ENCODE results near the gene COL27A1. TPM values are rescaled to one million over a fixed set of nuclear protein-coding genes. Genes with fewer than 3 reads are reported as not detected.

The COL27A1 gene
- total RNA-seq, 2 experiments from 2014 or later, result not detected

- intact Hi-C loops (cut with micrococcal nuclease; ENCODE audit: unreplicated experiment), result no loop called here
- no peak overlapping the region for H2AFZ ChIP-seq (ENCODE audit: low read length)
- no peak for DNase-seq (ENCODE audit: low spot score)
- no peaks in the 10 kb centered on the region for H4K20me1 ChIP-seq (ENCODE audit: insufficient read depth, low read length)
- no peaks in the 10 kb centered on the region for H3K9me3 ChIP-seq (ENCODE audit: low read length)
- H3K4me2 ChIP-seq (ENCODE audit: low read length), result no peak overlapping the region
- no peak overlapping the region for H3K27ac ChIP-seq (ENCODE audit: low read depth, low read length, poor library complexity, severe bottlenecking)
- no peaks in the 10 kb centered on the region for H3K4me1 ChIP-seq (ENCODE audit: insufficient read depth, low read length, poor library complexity, severe bottlenecking)
- POLR2A ChIA-PET, result no interaction called here
- no peak overlapping the region for H3K4me3 ChIP-seq (ENCODE audit: low read depth, low read length, poor library complexity, severe bottlenecking)
- no peaks in the 10 kb centered on the region for H3K79me2 ChIP-seq (ENCODE audit: insufficient read depth, low read depth, low read length)
- BruUV-seq (replicated peaks), result no TSS peak
- no peaks in the 10 kb centered on the region for H3K9me2 ChIP-seq (ENCODE audit: insufficient read depth, low read length)
- no peak for TF ChIP-seq EZH2phosphoT487 (IDR thresholded peaks at IDR 0.05; ENCODE audit: borderline replicate concordance, low read depth, low read length)
- TF ChIP-seq, protein P1, sequence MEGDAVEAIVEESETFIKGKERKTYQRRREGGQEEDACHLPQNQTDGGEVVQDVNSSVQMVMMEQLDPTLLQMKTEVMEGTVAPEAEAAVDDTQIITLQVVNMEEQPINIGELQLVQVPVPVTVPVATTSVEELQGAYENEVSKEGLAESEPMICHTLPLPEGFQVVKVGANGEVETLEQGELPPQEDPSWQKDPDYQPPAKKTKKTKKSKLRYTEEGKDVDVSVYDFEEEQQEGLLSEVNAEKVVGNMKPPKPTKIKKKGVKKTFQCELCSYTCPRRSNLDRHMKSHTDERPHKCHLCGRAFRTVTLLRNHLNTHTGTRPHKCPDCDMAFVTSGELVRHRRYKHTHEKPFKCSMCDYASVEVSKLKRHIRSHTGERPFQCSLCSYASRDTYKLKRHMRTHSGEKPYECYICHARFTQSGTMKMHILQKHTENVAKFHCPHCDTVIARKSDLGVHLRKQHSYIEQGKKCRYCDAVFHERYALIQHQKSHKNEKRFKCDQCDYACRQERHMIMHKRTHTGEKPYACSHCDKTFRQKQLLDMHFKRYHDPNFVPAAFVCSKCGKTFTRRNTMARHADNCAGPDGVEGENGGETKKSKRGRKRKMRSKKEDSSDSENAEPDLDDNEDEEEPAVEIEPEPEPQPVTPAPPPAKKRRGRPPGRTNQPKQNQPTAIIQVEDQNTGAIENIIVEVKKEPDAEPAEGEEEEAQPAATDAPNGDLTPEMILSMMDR (conservative IDR thresholded peaks at IDR 0.05; ENCODE audit: low read length), result no peak
- CTCF ChIA-PET (ENCODE audit: unreplicated experiment), result no interaction called here
- H3K36me3 ChIP-seq (ENCODE audit: insufficient read depth, low read length), result no peaks in the 10 kb centered on the region
Measured at GRCh38 chr9:114235033-114235661, 79.8 kb downstream of the COL27A1 start.

GRCh38 chr9:114236391-114237138, 81.2 kb downstream of the COL27A1 start:
- ChIA-PET CTCF (ENCODE audit: unreplicated experiment) (no interaction called here), POLR2A (no interaction called here)
- no peaks in the 10 kb centered on the region for H3K9me3 ChIP-seq (ENCODE audit: low read length)
- no peaks in the 10 kb centered on the region for H4K20me1 ChIP-seq (ENCODE audit: insufficient read depth, low read length)
- BruUV-seq (replicated peaks), result no TSS peak
- H3K4me1 ChIP-seq (ENCODE audit: insufficient read depth, low read length, poor library complexity, severe bottlenecking), result no peaks in the 10 kb centered on the region
- no peak overlapping the region for H3K4me3 ChIP-seq (ENCODE audit: low read depth, low read length, poor library complexity, severe bottlenecking)
- TF ChIP-seq EZH2phosphoT487 (IDR thresholded peaks at IDR 0.05; ENCODE audit: borderline replicate concordance, low read depth, low read length), result no peak
- TF ChIP-seq, protein P1 (conservative IDR thresholded peaks at IDR 0.05; ENCODE audit: low read length), result no peak
- no peaks in the 10 kb centered on the region for H3K79me2 ChIP-seq (ENCODE audit: insufficient read depth, low read depth, low read length)
- H2AFZ ChIP-seq (ENCODE audit: low read length), result no peak overlapping the region
- H3K36me3 ChIP-seq (ENCODE audit: insufficient read depth, low read length), result no peaks in the 10 kb centered on the region
- no peaks in the 10 kb centered on the region for H3K9me2 ChIP-seq (ENCODE audit: insufficient read depth, low read length)
- no peak for DNase-seq (ENCODE audit: low spot score)
- H3K27ac ChIP-seq (ENCODE audit: low read depth, low read length, poor library complexity, severe bottlenecking), result no peak overlapping the region
- H3K4me2 ChIP-seq (ENCODE audit: low read length), result no peak overlapping the region
- intact Hi-C loops (cut with micrococcal nuclease; ENCODE audit: unreplicated experiment), result no loop called here

- CTCF ChIA-PET (ENCODE audit: unreplicated experiment), result no interaction called here
- H3K27ac ChIP-seq (ENCODE audit: low read depth, low read length, poor library complexity, severe bottlenecking), result no peak overlapping the region
- intact Hi-C loops (cut with micrococcal nuclease; ENCODE audit: unreplicated experiment), result no loop called here
- no peaks in the 10 kb centered on the region for H3K9me3 ChIP-seq (ENCODE audit: low read length)
- H3K36me3 ChIP-seq (ENCODE audit: insufficient read depth, low read length), result no peaks in the 10 kb centered on the region
- H3K4me2 ChIP-seq (ENCODE audit: low read length), result no peak overlapping the region
- TF ChIP-seq, protein P1 (conservative IDR thresholded peaks at IDR 0.05; ENCODE audit: low read length), result no peak
- TF ChIP-seq EZH2phosphoT487 (IDR thresholded peaks at IDR 0.05; ENCODE audit: borderline replicate concordance, low read depth, low read length), result no peak
- H4K20me1 ChIP-seq (ENCODE audit: insufficient read depth, low read length), result no peaks in the 10 kb centered on the region
- H3K4me3 ChIP-seq (ENCODE audit: low read depth, low read length, poor library complexity, severe bottlenecking), result no peak overlapping the region
- no peak overlapping the region for H2AFZ ChIP-seq (ENCODE audit: low read length)
- no peaks in the 10 kb centered on the region for H3K9me2 ChIP-seq (ENCODE audit: insufficient read depth, low read length)
- no peak for DNase-seq (ENCODE audit: low spot score)
- no TSS peak for BruUV-seq (replicated peaks)
- POLR2A ChIA-PET, result no interaction called here
- H3K4me1 ChIP-seq (ENCODE audit: insufficient read depth, low read length, poor library complexity, severe bottlenecking), result no peaks in the 10 kb centered on the region
- H3K79me2 ChIP-seq (ENCODE audit: insufficient read depth, low read depth, low read length), result no peaks in the 10 kb centered on the region
Measured at GRCh38 chr9:114237247-114237646, 81.9 kb downstream of the COL27A1 start.
